Urinary bladder (tissue), 4 donors: ENCODE data around the gene BID. TPM values are rescaled to one million over a fixed set of nuclear protein-coding genes. Genes with fewer than 3 reads are reported as not detected.
"Not testable (repeated sequence)": the region's sequence is repeated elsewhere in the genome, so short reads cannot be mapped to it uniquely, and the experiment has no call there.

Source experiments
- DNase-seq: peaks from one replicate; pipeline ENCODE4 v3.0.0-alpha.2; 2015; ENCODE audit errors: extremely low spot score
- H3K27ac ChIP-seq: one replicate; pipeline ENCODE4 v1.5.1; 2013; ENCODE audit warnings: low read depth, mild to moderate bottlenecking, moderate library complexity
- H3K36me3 ChIP-seq: one replicate; pipeline ENCODE4 v1.6.1; 2013; ENCODE audit warnings: mild to moderate bottlenecking, moderate library complexity; ENCODE audit not compliant: insufficient read depth
- H3K4me1 ChIP-seq: one replicate; pipeline ENCODE4 v1.6.1; 2013; ENCODE audit warnings: mild to moderate bottlenecking, moderate library complexity; ENCODE audit not compliant: insufficient read depth
- H3K4me3 ChIP-seq: one replicate; pipeline ENCODE4 v1.5.1; 2013; ENCODE audit warnings: low read depth, low read length
- WGBS: extraction: QIAGEN DNeasy Blood & Tissue Kit; methylation state at CpG from one replicate; pipeline ENCODE4 v1.1.7; 2013; 5-methylcytosine and 5-hydroxymethylcytosine counted together
- polyA plus RNA-seq: library from polyadenylated mRNA; stranded (reverse); fragments of 200-250 nt; gene quantifications from one replicate; pipeline ENCODE4 v1.2.3, GENCODE V29; 2013
- total RNA-seq: library from RNA; depleted of rRNA; stranded (reverse); fragments of >200 nt; gene quantifications from one replicate; pipeline ENCODE4 v1.2.3, GENCODE V29; 2014
- donor health status: healthy with polysubstance abuse.
- donor health status: healthy.

BID gene
- total and polyA plus RNA-seq, 2 donors, result 19.7 to 32.5 TPM

DNA sequence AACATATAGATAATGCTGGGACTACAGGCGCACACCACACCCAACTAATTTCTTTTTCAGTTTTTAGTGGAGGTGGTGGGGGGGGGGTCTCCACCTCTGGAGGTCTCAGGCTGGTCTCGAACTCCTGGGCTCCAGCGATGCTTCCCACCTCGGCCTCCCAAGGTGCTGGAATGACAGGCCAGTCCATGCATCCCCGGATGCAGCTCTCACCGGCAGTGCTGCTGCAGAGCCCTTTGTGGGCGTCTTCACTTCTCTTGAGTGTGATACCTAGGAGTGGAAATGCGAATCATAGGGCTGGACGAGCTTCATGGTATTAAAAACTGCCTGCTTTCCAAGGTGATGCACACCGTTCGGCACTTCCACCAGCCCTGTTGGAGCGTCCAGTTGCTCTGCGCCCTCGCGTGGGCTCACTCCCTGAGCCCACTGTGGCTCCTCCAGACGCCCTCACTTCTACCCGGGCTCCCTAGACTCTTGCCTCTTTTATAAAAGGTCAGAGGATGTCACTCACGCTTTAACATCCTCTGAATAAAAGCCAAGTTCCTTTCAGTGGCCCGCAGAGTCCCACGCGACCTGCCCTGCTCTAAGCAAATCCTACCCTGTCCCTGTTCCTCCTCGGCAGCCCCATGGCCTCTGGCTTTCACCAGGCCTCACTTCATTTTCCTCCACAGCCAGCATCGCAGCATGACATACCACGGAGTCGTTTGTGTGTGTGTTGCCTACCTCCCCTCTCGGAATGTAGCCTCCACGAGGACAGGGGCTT lies 837 bp upstream of the BID start:
- no peak overlapping the region for H3K4me3 ChIP-seq
- no peak overlapping the region for H3K27ac ChIP-seq
- no peaks in the 10 kb centered on the region for H3K4me1 ChIP-seq
- 79% methylated on average over 27 of the region's 27 CpGs for WGBS
- no peaks in the 10 kb centered on the region for H3K36me3 ChIP-seq
- no peak for DNase-seq

DNA sequence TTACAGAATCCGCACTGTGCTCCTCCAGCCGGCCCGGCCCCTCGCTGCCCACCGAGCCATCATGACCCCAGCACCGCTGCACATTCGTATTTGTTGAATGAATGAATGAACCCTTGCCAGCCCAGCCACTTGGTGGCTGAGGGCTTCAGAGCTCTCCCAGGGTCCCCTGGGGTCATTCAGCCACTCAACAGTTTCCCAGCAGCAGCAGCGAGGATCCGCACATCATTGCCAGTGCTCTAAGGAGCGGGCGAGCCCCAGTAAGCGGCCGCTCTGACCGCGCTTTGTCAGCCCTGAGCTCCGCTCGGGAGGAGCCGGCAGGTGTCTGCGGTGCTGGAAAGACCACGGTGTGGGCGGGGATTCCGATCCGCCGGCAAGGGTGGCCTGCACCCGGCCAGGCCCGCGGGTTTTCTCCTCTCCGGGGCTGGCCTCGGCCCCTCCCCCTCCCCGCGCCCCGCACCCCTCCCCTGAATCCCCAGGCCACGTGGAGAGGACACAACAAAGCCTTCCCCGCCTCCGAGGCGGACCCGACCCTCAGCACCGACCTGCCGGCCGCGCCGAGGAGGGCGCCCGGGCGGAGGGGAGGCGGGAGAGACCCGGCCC lies 563 bp downstream of the BID start:
- DNase-seq, result no peak
- H3K4me1 ChIP-seq, result no peaks in the 10 kb centered on the region
- WGBS, result 3% methylated on average over 46 of the region's 47 CpGs
- no peaks in the 10 kb centered on the region for H3K36me3 ChIP-seq
- H3K27ac ChIP-seq, result no peak overlapping the region
- peak overlapping the region; percentile 89 for H3K4me3 ChIP-seq

DNA sequence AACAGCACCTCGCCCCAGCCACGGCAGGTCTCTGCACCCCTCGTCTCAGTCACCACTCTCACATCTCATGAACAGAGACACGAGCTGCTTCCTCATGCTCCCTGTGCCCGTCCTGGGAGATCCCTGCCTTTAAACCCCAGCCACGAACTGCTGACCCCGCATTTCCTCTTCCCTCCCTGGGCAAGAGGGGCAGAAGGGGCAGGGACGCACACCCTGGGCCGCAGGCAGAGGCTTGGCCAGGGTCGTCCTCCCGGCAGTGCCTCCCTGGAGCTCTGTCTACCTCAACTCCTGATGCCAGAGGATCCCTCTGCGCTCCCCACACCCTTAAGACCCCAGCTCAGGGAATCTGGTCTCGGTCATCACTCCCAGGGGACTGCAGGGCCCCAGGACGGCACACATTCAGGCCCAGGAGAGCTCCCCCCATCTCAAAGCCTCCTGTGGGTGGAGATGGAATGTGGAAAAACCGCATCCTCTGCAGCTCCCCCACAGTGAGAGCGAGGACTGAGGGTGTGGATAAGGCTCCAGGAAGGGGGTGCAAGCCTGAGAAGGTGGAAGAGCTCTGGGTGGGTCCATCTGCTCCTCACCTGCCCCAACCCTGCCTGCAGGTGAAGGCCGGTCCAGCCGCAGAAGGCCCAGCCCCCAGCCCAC lies 1.2 kb downstream of the BID start:
- 61% methylated on average over 18 of the region's 18 CpGs for WGBS
- H3K4me3 ChIP-seq, result peak overlapping the region; percentile 89
- no peak for DNase-seq

DNA sequence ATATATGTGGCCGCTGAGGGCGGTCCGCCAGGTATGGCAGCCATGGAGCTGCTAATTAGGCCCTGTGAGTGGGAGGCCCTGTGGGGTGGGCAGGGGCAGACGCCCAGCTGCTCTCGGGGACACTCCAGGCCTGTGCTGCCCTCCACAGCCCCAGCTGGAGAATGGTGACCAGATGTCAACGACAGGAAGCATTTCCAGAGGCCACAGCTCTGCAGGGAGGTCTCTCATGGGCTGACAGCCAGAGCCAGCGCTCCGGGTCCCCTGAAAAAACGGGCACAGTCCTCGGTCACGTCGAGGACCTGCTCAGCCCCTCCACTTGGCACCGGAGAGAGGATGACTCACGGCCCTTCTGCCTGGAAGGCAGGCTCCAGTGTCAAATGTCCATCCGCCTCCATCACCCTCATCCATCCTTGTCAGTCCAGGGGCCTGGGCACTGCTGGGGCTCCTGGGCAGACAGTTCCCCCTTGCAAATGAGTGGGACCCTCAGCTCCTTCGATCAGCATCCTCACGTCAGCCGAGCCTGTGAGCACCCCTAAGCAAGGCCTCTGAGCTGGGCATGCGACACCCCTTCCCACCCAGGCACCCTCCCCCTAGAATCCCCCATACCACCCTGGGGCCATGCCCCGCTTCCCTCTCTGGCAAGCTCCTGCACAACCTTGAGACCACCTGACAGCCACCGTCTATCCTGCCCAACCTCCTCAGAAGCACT lies 1.9 kb downstream of the BID start:
- no peaks in the 10 kb centered on the region for H3K4me1 ChIP-seq
- no peak overlapping the region for H3K27ac ChIP-seq
- no peak for DNase-seq
- H3K4me3 ChIP-seq, result no peak overlapping the region
- WGBS, result 80% methylated on average over 21 of the region's 21 CpGs
- no peaks in the 10 kb centered on the region for H3K36me3 ChIP-seq

More for the DNA sequence above, 1.2 kb downstream of the BID start:
- no peaks in the 10 kb centered on the region for H3K36me3 ChIP-seq
- H3K27ac ChIP-seq, result no peak overlapping the region
- no peaks in the 10 kb centered on the region for H3K4me1 ChIP-seq

DNA sequence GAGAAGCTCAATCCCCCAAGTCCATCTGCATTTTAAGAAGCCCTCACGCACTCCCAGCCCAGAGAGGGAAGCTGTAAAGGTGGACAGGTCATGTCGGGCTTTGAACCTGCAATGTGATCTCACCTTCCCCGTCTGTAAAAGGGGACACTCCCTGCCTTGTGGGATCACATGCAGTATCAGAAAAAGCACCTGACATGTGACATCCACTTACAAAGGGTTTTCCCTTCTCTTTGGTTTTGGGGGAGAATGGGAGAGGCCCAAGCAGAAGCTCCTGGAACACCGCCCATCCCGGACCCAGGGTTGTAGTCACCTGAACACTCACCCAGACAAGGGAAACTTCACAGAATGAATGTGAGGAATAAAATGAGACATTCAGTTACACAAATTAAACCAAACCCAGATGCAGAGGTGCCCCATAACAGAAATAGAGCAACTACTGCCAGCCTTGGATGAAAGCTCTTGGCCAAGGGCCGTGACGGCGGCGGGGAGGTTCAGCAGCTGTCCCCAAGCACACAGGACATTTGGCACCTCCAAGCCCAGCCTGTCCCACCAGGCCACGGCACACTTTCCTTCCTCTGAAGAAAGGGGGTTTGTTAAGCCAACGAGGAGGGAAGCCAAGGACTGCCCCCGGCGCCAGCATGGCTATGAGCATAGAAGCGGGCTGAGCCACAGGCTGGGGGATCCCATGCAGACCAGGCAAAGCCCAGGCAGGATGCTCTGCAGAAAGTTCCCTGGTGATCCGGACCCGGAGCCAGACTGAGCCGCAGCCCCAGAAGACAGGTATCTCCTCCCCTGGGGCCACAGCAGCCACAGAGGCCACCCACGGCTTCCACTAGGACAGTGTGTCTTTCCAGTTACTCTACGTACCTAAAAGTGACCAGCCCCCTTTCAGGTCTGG lies 3.8 kb downstream of the BID start:
- 88% methylated on average over 19 of the region's 19 CpGs for WGBS
- DNase-seq, result no peak
- Histone ChIP-seq H3K4me1 (no peaks in the 10 kb centered on the region), H3K27ac (no peak overlapping the region), H3K4me3 (no peak overlapping the region), H3K36me3 (no peaks in the 10 kb centered on the region)

DNA sequence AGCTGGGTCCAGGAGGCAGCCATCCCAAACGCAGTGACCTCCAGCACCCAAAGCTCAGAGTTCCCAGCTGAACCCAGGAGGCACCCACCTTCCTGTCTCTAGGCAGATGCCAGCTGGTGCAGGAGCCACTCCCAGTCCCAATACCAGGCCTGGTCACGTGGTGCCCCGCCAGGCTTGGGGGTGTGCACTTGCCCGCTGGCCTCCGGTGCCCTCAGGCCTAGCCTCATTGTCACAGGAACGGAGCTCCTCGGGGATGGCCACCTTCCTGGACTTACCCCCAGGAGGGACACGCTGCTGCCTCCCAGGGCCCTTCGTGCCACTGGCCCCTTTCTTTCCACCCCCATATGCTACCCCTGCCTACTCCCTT lies 4.6 kb downstream of the BID start:
- Histone ChIP-seq H3K4me3 (no peak overlapping the region), H3K4me1 (no peaks in the 10 kb centered on the region), H3K36me3 (no peaks in the 10 kb centered on the region), H3K27ac (no peak overlapping the region)
- 84% methylated on average over 9 of the region's 9 CpGs for WGBS
- no peak for DNase-seq

DNA sequence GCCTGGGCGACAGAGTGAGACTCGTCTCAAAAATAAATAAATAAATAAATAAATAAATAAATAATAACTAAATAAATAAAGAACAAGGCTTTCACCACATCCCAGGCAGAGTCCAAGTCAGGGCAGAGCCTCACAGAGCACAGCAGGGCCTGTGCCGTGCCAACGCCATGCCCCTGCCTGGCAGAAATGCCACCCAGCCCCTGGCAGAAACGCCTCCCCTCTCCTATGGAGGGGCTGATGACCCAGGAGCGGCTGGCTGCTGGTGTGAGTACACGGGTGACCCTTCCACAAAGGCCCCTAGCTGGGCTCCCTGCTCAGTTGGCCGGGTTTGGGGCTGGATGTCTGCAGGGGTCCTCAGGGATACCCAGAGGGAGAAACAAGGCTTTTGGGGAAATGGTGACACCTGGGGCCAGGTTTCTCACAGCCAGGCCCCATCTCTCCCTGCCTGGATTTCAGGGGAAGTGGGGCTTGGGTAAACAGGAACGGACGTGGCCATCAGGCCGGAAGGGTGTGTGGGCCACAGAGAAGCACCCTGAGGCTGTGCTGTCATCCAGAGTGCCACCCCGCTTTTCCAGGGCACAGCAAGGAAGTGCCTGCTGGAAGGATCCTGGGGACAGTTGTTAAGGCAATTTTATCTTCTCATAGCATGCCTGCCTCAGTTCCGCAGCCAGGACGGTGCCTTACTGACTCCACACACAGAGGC lies 5.1 kb downstream of the BID start:
- H3K4me1 ChIP-seq, result no peaks in the 10 kb centered on the region
- H3K27ac ChIP-seq, result no peak overlapping the region
- no peak for DNase-seq
- no peak overlapping the region for H3K4me3 ChIP-seq
- no peaks in the 10 kb centered on the region for H3K36me3 ChIP-seq
- WGBS, result 85% methylated on average over 14 of the region's 14 CpGs

DNA sequence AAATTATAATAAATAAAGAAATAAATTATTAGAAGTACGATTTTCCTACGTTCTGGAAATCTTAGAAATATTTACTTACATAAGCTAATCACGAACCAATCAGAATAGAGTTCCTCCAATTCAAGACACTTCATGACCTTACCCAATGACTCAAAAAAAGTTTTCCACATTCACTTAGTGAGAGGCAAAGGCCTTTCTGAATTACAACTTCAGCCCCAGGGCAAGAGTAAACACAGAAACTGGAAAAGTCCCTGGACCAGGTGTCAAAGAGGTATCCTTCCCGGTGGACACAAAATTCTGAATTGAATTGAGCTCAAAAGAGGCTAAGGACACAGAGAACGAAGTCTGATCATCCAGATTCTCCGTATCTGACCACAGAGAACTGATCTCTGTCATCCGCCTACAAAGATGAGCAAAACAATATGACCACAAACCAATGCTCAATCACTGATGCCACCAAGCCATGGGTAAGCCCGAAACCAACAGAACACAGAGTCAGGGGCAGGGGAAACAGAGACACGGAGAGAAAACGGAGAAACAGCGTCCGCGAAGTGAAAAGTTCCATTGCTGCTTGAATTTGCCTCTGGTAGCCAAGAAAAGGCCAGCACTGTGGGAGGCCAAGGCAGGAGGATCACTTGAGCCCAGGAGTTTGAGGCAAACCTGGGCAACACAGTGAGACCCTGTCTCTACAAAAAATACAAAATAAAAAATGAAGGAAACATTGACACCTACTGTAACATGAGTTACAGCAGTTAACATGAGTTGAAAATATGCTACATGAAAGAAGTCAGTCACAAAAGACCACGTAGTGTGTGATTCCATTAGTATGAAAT lies 6.8 kb downstream of the BID start:
- no peak for DNase-seq
- Histone ChIP-seq H3K4me3 (no peak overlapping the region), H3K4me1 (no peaks in the 10 kb centered on the region), H3K27ac (no peak overlapping the region), H3K36me3 (no peaks in the 10 kb centered on the region)
- 92% methylated on average over 14 of the region's 14 CpGs for WGBS

DNA sequence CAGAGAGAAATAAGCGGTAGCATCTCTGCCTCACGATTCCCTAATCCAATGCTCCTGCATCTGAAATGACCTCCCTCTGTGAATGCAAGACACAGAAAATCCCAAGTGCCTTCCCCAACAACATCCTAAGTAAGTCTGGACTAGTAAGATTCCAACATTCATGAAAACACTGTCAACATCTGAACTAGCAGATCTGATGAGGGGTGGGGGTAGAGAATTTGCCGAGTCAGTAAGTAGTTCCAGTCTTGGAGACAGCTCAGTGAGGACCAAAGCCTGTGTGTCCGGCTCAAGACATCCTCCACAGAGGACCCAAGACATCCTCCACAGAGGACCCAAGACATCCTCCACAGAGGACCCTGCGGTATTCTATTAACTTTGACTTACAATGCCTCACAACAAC lies 9.4 kb downstream of the BID start:
- DNase-seq, H3K27ac ChIP-seq, H3K4me3 ChIP-seq, H3K36me3 ChIP-seq, H3K4me1 ChIP-seq: not testable (repeated sequence)
- 86% methylated on average over 5 of the region's 5 CpGs for WGBS

DNA sequence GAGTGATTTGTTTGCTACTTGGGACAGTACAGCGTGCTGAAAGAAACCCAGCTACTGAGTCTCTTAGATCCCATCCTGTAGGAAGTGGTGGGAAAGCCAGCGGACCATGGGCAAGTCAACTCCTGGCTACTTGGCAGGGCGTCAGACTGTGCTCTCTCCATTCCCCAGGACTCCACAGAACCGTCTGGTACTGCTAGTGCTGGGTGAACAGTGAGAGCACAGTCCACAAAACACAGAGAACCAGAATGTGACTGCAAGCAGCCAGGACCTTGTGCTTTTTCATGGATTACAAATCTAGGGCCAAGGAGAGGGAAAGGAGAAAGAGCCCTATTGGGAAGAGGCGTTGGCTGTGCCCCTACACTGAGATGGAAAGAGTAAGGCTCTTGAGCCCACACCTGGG lies 10.2 kb downstream of the BID start:
- H3K4me1 ChIP-seq, result no peaks in the 10 kb centered on the region
- DNase-seq, result no peak
- no peak overlapping the region for H3K27ac ChIP-seq
- no peaks in the 10 kb centered on the region for H3K36me3 ChIP-seq
- H3K4me3 ChIP-seq, result no peak overlapping the region
- 67% methylated on average over 5 of the region's 5 CpGs for WGBS

DNA sequence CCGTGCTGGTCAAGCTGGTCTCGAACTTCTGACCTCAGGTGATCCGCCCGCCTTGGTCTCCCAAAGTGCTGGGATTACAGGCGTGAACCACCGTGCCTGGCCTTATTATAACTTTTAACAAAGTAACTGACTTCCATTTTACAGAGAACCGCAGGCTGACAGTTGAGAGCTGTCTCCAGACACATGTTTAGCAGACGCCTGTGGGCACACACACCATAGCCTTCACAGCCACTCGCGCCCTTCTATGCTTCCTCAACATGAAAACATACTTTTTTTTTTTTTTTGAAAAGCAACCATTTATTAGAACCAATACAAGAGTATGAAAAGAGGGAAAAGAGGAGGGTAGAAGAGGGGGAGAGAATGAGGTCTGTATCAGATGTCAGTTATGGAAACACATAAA lies 10.8 kb downstream of the BID start:
- H3K27ac ChIP-seq, H3K4me1 ChIP-seq, H3K4me3 ChIP-seq, H3K36me3 ChIP-seq, DNase-seq: not testable (repeated sequence)
- WGBS, result 68% methylated on average over 10 of the region's 10 CpGs

DNA sequence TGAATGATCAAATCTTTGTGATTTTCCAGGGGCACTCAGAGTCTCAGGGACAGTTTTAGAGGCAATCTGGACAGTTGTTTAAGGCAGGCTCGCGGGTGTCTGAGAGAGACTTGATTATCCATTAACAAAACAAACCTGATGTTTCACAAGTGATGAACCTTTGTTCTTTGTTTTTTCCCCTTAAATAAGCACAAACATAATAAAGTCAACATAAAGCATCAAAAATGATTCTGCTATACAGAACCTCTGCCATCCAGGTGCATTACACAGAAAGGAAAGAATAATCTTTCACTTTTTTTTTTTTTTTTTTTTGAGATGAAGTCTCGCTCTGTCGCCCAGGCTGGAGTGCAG lies 13.2 kb downstream of the BID start:
- Histone ChIP-seq H3K27ac (no peak overlapping the region), H3K4me3 (no peak overlapping the region), H3K4me1 (no peaks in the 10 kb centered on the region), H3K36me3 (no peaks in the 10 kb centered on the region)
- DNase-seq, result no peak
- WGBS, result 76% methylated on average over 2 of the region's 4 CpGs
